HG02870 (cell line): ENCODE results near the gene CHTF18.

Source experiments
- ATAC-seq: cut with Tn5 transposase; IDR thresholded peaks from one replicate; pipeline ENCODE4 v1.9.1; 2021; ENCODE audit warnings: mild to moderate bottlenecking, moderate library complexity; ENCODE audit not compliant: unreplicated experiment

Gene CHTF18

GRCh38 chr16:790086-790485, 1.7 kb downstream of the CHTF18 start:
- no peak for ATAC-seq

GRCh38 chr16:791131-791530, 2.7 kb downstream of the CHTF18 start:
- ATAC-seq: no peak

GRCh38 chr16:792221-792995, 4.0 kb downstream of the CHTF18 start:
- no peak for ATAC-seq

- no peak for ATAC-seq
Measured at GRCh38 chr16:793414-793813, 5.0 kb downstream of the CHTF18 start.

DNA sequence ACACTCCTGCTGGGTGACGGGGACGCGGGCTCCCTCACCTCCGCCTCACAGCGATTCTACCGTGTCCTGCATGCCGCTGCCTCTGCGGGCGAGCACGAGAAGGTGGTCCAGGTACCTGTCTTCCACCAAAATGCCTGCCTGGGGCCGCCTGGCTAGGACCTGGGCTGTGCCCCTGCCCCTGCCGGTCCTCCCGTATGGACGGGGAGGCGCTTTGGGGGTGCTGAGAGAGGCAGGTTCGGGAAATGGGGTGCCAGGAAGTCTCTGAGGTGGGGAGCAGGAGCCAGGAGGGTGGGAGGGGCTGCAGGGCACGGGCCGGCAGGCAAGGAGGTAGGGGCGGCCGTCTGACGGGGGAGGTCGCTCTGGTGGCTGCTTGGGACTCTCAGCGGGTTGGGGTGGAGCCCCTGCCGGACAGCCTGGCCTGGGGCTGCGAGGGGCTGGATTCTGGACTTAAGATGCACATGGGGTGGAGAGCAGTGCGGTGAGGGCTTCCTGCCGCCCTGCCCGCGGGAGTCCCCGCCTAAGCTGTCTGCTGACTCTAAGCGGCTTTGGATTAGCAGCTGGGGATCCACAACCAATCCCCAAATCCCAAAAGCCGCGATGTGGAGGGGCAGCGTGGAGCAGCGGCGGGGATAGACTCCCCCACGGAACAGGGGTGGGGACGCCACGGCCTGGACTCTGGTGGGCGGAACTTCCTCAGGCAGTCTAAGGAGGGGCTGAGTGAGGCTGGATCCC, 5.8 kb downstream of the CHTF18 start:
- ATAC-seq: no peak

- ATAC-seq: no peak
Measured at GRCh38 chr16:794853-795466, 6.5 kb downstream of the CHTF18 start.

DNA sequence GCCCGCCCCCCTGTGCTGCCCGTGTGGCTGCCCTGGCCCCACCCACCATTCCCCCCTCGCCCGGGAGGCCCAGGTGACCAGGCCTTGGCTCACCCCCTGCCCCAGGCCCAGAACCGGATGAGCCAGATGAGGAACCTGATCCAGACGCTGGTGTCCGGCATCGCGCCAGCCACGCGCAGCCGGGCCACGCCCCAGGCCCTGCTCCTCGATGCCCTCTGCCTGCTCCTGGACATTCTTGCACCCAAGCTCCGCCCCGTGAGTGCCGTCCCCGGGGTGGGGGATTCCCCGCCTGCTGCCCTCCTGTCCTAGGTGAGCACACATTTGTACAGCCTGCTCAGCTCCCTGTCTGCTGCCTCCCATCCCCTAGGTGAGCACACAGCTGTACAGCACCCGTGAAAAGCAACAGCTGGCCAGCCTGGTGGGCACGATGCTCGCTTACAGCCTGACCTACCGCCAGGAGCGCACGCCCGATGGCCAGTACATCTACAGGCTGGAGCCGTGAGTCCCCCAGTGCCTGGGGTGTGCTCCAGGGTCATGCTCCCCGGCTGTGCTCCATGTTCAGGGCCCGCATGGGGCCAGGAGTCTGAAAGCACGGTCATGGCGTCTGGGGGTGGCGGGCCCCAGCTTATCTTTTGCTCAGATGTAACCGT, 7.3 kb downstream of the CHTF18 start:
- no peak for ATAC-seq

GRCh38 chr16:796296-797119, 8.1 kb downstream of the CHTF18 start:
- ATAC-seq: no peak

DNA sequence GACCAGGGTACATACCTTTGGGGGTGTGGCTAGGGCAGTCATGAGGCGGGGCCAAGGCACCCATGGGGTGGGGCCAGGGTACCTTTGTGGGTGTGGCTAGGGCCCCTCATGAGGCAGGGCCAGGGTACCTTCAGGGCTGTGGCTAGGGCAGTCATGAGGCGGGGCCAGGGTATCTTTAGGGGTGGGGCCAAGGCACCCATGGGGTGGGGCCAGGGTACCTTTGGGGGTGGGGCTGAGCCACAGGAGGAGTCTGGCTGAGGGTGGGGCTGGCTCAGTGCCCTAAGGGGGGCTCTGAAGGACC, 8.7 kb downstream of the CHTF18 start:
- ATAC-seq: no peak

GRCh38 chr16:797686-798085, 9.3 kb downstream of the CHTF18 start:
- ATAC-seq: no peak

DNA sequence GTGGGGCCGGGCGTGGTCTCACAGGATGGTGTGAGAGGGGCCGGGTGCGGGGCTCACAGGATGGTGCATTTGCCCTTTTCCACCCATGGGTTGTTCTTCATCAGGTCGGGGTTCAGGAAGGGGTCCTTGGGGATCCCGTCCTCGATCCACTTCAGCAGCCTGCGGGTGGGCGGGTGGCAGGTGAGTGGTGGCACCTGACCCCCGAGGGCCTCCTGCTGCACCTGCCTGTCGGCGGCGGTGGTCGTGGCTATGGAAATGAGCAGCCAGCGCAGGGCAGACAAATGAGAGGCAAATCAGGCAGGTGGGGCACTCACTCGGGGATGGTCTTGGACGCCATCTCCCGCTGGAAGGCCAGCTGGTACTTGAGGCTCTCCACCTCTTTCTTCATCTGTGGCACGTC, 10.2 kb downstream of the CHTF18 start:
- ATAC-seq: no peak

GRCh38 chr16:799111-799947, 10.9 kb downstream of the CHTF18 start:
- no peak for ATAC-seq

DNA sequence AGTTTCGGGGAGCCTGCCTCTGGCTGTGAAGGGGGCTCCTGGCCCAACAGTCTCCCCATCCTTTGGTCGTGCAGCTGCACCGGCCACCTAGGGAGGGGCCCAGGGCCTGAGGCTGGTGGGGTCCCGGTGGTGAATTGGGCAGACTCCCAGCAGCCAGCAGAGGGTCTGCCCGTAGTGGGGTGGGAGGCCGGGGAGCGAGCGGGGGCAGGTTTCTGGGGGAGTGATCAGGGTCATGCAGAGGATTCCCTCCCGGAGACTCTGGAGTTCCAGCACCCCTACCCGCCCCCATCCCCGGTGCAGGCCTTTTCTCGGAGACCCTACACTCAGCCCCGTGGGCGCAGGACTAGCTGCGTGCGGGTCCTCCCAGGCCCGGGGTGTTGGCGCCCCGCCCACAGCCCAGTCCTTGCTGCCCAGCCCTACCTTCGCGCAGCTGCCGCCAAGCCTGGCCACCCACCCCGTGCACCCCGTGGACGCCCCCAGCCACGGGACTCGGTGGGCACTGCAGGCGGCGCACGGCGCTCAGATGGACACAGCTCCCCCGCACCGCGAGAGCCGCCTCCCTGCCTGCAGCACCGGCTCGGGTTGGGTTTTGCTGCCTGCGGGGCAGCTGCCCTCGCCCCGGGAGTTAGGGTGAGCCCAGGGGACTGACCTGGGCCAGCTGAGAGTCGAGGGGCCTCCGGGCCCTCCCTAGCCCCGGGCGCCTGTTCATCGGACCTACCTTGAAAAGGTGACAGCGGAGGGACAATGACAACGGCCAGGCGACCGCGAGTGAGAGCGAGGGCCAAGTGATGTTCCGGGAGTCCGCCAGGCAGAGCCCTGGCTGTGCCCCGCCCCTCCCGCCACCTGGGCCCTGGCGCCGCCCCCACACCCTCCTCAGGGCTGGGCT, 11.8 kb downstream of the CHTF18 start, which contains the start of gene GNG13:
Gene GNG13, minus strand, starts transcription at position 787 of the 886 bp plus-strand sequence. CDS start 1,657 bp downstream, outside the sequence.
- no peak for ATAC-seq

GRCh38 chr16:800834-801511, 12.6 kb downstream of the CHTF18 start:
- no peak for ATAC-seq

- ATAC-seq: no peak
Measured at GRCh38 chr16:801584-802363, 13.4 kb downstream of the CHTF18 start.

DNA sequence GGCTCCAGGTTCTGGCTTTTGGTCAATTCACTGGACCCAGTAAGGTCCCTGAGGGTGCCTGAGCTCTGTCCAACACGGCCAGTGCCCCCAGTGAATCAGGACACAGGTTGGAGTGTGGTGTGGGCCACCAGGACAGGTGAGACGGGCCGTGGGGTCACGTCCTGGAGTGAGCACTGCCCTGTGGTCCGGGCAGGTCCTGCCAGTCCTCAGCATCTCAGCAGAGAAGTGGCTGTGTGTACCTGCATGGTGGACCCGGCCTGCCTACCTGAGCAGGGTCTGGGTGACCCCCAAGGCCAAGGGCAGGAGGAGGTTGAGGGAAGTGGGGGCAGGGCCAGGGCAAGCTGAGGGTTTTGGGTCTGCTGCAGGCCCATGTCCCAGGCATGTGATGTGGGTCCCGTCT, 14.0 kb downstream of the CHTF18 start:
- ATAC-seq: no peak
